KMS-11 (cell line): ENCODE data around the gene DDIT3.
"Not testable (repeated sequence)": the region's sequence is repeated elsewhere in the genome, so short reads cannot be mapped to it uniquely, and the experiment has no call there.

ENCODE experiments used
- H2AFZ ChIP-seq: fragments of 200-600 bp; sonication (generic); 2 replicates; pipeline ENCODE4 v1.6.1; 2016; ENCODE audit warnings: antibody characterized with exemption, mixed run types, low read depth
- H3K27ac ChIP-seq: fragments of 200-600 bp; sonication (generic); 2 replicates; pipeline ENCODE4 v1.6.1; 2016; ENCODE audit warnings: mild to moderate bottlenecking, mixed run types
- H3K27me3 ChIP-seq: fragments of 200-600 bp; sonication (generic); 2 replicates; pipeline ENCODE4 v1.6.1; 2017; ENCODE audit warnings: mild to moderate bottlenecking, low read depth, mixed run types, moderate library complexity; ENCODE audit not compliant: insufficient read depth
- H3K36me3 ChIP-seq: fragments of 200-600 bp; sonication (generic); 2 replicates; pipeline ENCODE4 v1.6.1; 2017; ENCODE audit warnings: mild to moderate bottlenecking, mixed run types; ENCODE audit not compliant: insufficient read depth
- H3K4me1 ChIP-seq: fragments of 200-600 bp; sonication (generic); 2 replicates; pipeline ENCODE4 v1.6.1; 2016; ENCODE audit warnings: mild to moderate bottlenecking, low read depth, mixed run types; ENCODE audit not compliant: poor library complexity, severe bottlenecking
- H3K4me2 ChIP-seq: fragments of 200-600 bp; sonication (generic); 2 replicates; pipeline ENCODE4 v1.7.0; 2016; ENCODE audit warnings: mild to moderate bottlenecking, mixed run types
- H3K4me3 ChIP-seq: fragments of 200-600 bp; sonication (generic); IDR thresholded peaks from 2 replicates; pipeline ENCODE4 v1.6.1; 2017; ENCODE audit warnings: low read depth, low read length, mixed read lengths; ENCODE audit not compliant: insufficient read depth
- H3K79me2 ChIP-seq: fragments of 200-600 bp; sonication (generic); 2 replicates; pipeline ENCODE4 v1.6.1; 2016; ENCODE audit warnings: low read depth, mixed run types; ENCODE audit not compliant: insufficient read depth
- H3K9ac ChIP-seq: fragments of 200-600 bp; sonication (generic); 2 replicates; pipeline ENCODE4 v1.6.1; 2016; ENCODE audit warnings: mild to moderate bottlenecking, mixed run types
- H4K20me1 ChIP-seq: fragments of 200-600 bp; sonication (generic); 2 replicates; pipeline ENCODE4 v1.6.1; 2016; ENCODE audit warnings: mild to moderate bottlenecking, mixed run types; ENCODE audit not compliant: insufficient read depth
- CTCF ChIP-seq: fragments of 200-600 bp; sonication (generic); conservative IDR thresholded peaks from 2 replicates; pipeline ENCODE4 v1.6.1; 2017; ENCODE audit warnings: low read depth, mild to moderate bottlenecking, antibody characterized with exemption, low read length, moderate library complexity, mixed read lengths

Gene DDIT3

GRCh38 chr12:57513266-57513665 is 7.0 kb downstream of the DDIT3 start:
- no peak overlapping the region for H3K4me2 ChIP-seq
- no peak overlapping the region for H3K4me3 ChIP-seq
- H3K79me2 ChIP-seq: peaks cover 12% of the 10 kb centered on the region
- H3K27me3 ChIP-seq: no peaks in the 10 kb centered on the region
- no peak overlapping the region for H3K9ac ChIP-seq
- H3K27ac ChIP-seq: no peak overlapping the region
- no peak for TF ChIP-seq CTCF
- peaks cover 44% of the 10 kb centered on the region; the same call in 1 of the 2 replicates for H3K36me3 ChIP-seq
- no peaks in the 10 kb centered on the region for H4K20me1 ChIP-seq
- peaks cover 16% of the 10 kb centered on the region for H3K4me1 ChIP-seq
- H2AFZ ChIP-seq: no peak overlapping the region

GRCh38 chr12:57512665-57513064 is 7.6 kb downstream of the DDIT3 start:
- H3K4me2 ChIP-seq: no peak overlapping the region
- H3K27ac ChIP-seq: no peak overlapping the region
- no peak overlapping the region for H2AFZ ChIP-seq
- peaks cover 6% of the 10 kb centered on the region for H3K79me2 ChIP-seq
- H3K27me3 ChIP-seq: no peaks in the 10 kb centered on the region
- no peak overlapping the region for H3K4me3 ChIP-seq
- H3K9ac ChIP-seq: no peak overlapping the region
- H4K20me1 ChIP-seq: no peaks in the 10 kb centered on the region
- peaks cover 10% of the 10 kb centered on the region for H3K4me1 ChIP-seq
- H3K36me3 ChIP-seq: peaks cover 44% of the 10 kb centered on the region; the same call in 1 of the 2 replicates
- no peak for TF ChIP-seq CTCF

- no peak for TF ChIP-seq CTCF
- Histone ChIP-seq H3K4me2 (no peak overlapping the region), H3K9ac (no peak overlapping the region), H4K20me1 (no peaks in the 10 kb centered on the region), H3K36me3 (peaks cover 40% of the 10 kb centered on the region; the same call in 1 of the 2 replicates), H3K27me3 (no peaks in the 10 kb centered on the region), H3K79me2 (no peaks in the 10 kb centered on the region), H2AFZ (no peak overlapping the region), H3K4me3 (no peak overlapping the region), H3K27ac (no peak overlapping the region), H3K4me1 (peaks cover under 1% of the 10 kb centered on the region)
These were observed 8.6 kb downstream of the DDIT3 start for GRCh38 chr12:57511588-57512325.

GRCh38 chr12:57511161-57511560 is 9.2 kb downstream of the DDIT3 start:
- no peak overlapping the region for H3K9ac ChIP-seq
- no peak overlapping the region for H3K4me3 ChIP-seq
- no peaks in the 10 kb centered on the region for H3K27me3 ChIP-seq
- no peak overlapping the region for H3K27ac ChIP-seq
- H3K4me2 ChIP-seq: no peak overlapping the region
- H3K36me3 ChIP-seq: peaks cover 35% of the 10 kb centered on the region; the same call in 1 of the 2 replicates
- no peaks in the 10 kb centered on the region for H3K79me2 ChIP-seq
- no peaks in the 10 kb centered on the region for H4K20me1 ChIP-seq
- H2AFZ ChIP-seq: no peak overlapping the region
- H3K4me1 ChIP-seq: no peaks in the 10 kb centered on the region
- TF ChIP-seq CTCF: no peak

GRCh38 chr12:57507796-57508195 is 12.5 kb downstream of the DDIT3 start:
- H4K20me1 ChIP-seq, H3K27ac ChIP-seq, H3K9ac ChIP-seq, H3K4me3 ChIP-seq, H3K4me2 ChIP-seq, H3K27me3 ChIP-seq, H2AFZ ChIP-seq, H3K4me1 ChIP-seq, H3K79me2 ChIP-seq: not testable (repeated sequence)
- H3K36me3 ChIP-seq: peaks cover 28% of the 10 kb centered on the region; the same call in 1 of the 2 replicates

- H3K4me1 ChIP-seq, H3K27ac ChIP-seq, H3K79me2 ChIP-seq, H4K20me1 ChIP-seq, H2AFZ ChIP-seq, H3K4me3 ChIP-seq, H3K9ac ChIP-seq, H3K4me2 ChIP-seq, H3K27me3 ChIP-seq: not testable (repeated sequence)
- H3K36me3 ChIP-seq: peaks cover 30% of the 10 kb centered on the region; the same call in 1 of the 2 replicates
These were observed 13.8 kb downstream of the DDIT3 start for GRCh38 chr12:57506541-57506940.

GRCh38 chr12:57502311-57502969 is 17.9 kb downstream of the DDIT3 start:
- H3K4me3 ChIP-seq, H3K4me2 ChIP-seq, H3K79me2 ChIP-seq, H2AFZ ChIP-seq, H3K4me1 ChIP-seq, H4K20me1 ChIP-seq, H3K9ac ChIP-seq, H3K27me3 ChIP-seq, H3K27ac ChIP-seq: not testable (repeated sequence)
- H3K36me3 ChIP-seq: peaks cover 34% of the 10 kb centered on the region; the same call in 1 of the 2 replicates
